GOT3 (cell line): Measurements from ENCODE around the gene ZNF100.
"Not testable (repeated sequence)": the region's sequence is repeated elsewhere in the genome, so short reads cannot be mapped to it uniquely, and the experiment has no call there.

ENCODE experiments used
- DNase-seq: peaks from one replicate; lab custom pipeline; 2025; ENCODE audit warnings: mixed read lengths; lab: John Stamatoyannopoulos, UW

Gene ZNF100

DNA sequence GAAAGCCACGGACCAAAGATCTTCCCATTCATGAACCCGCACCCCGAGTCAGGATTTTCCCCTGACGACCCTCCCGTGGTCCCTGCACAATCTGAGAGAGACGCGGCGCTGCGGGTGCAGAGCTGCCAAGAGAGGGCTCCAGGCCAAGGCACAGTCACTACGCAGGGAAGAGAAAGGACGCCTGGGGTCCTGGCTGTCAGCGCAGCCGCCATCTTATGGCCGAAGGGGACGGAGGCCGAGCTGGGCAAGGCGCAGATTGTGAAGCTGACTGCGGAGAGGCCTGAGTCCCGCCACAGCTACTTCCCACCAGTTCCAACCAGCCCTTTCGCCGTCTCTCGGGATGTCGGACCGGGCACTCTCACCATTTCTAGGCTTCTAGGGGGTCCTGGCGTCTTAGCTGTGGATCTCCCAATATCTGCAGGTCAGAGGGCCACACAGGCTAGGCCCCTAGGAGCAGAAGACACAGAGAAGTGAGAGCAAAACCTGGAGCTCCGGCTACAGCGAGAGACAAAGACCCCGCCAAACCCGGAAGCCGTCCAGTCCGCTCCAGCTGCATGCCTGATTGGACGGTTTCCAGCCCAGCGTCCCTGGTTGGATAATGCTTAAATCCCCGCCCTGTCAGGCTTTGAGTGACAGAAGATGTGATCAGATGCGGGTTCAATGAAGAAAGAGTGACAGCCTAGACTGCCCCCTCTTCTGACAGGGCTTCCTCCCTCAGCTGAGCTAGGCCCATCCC is at the start of gene ZNF100:
ZNF100 (minus strand) TSS at position 515 of the 736 bp plus-strand sequence; CDS start at position 365, 150 bp downstream.
- DNase-seq, result peak; percentile 27

DNA sequence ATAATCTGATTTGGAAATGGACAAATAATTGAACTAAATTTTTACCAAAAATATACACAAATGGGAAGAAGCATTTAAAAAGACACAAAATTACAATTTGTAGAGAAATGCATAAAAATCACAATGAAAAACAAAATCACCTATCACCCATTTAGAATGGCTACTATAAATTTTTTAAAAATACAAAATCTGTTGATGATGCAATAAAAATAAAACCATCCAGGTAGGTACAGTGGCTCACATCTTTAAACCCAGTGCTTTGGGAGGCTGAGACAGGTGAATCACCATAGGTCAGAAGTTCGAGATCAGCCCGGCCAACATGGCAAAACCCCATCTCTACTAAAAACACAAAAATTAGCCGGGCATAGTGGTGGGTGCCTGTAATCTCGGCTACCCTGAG is 45.1 kb upstream of the ZNF100 start:
- no peak for DNase-seq

DNA sequence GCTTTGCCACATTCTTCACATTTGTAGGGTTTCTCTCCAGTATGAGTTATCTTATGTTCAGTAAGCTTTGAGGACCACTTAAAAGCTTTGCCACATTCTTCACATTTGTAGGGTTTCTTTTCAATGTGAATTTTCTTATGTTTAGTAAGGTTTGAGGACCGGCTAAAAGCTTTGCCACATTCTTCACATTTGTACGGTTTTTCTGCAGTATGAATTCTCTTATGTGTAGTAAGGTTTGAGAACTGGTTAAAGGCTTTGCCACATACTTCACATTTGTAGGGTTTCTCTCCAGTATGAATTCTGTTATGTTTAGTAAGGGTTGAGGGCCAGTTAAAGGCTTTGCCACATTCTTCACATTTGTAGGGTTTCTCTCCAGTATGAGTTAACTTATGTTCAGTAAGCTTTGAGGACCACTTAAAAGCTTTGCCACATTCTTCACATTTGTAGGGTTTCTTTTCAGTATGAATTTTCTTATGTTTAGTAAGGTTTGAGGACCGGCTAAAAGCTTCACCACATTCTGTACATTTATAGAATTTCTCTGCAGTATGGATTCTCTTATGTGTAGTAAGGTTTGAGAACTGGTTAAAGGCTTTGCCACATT is 41.1 kb upstream of the ZNF100 start:
- not testable (repeated sequence) for DNase-seq

DNA sequence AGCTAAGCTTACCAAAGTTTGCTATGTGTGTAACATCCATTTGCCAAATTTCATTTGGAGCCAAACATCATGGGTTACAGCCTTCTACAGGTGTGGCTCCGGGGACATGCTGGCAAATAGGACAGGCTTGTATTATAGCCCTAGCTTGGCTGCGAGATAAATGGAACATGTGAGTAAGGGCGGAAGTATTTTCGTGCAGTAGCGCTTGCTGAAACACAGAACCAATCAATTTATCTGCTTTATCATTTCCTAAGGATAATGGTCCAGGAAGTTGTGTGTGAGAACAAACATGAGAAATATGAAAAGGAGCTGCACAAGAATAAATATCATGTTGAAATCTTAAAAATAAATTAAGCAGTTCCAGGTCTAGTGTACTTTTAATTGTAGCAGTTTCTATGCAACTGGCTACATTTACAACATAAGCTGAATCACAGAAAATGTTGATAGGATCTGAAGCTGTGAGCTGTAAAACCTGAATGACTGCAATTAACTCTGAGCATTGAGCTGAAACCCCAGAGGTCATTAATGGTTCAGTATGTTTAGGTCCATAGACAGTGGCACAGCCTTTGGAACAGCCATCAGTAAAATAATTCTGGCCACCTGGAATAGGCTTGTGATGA is 22.2 kb upstream of the ZNF100 start:
- DNase-seq, result no peak

DNA sequence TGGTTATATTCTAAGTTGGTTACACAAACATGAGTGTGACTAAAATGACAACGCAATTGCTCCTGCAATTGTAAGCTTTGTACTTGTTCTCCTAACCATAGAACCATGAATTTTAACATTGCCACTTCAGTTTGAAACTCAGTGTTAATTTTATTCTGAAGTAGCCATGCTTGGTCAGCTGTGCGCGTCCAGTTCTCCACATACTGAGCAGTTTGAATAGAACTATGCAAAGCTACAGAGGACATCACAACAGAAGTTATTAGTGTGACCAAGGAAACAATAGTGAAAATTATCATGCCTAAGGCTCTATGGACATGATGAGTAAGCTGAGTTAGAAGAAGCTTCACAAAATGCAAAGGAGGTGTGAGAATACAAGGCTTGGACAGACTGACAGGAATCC is 19.6 kb upstream of the ZNF100 start:
- no peak for DNase-seq

DNA sequence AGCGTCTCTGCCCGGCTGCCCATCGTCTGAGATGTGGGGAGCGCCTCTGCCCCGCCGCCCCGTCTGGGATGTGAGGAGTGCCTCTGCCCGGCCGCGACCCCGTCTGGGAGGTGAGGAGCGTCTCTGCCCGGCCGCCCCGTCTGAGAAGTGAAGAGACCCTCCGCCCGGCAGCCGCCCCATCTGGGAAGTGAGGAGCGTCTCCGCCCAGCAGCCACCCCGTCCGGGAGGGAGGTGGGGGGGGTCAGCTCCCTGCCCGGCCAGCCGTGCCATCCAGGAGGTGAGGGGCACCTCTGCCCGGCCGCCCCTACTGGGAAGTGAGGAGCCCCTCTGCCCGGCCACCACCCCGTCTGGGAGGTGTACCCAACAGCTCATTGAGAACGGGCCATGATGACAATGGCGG is 8.4 kb upstream of the ZNF100 start:
- DNase-seq, result not testable (repeated sequence)

DNA sequence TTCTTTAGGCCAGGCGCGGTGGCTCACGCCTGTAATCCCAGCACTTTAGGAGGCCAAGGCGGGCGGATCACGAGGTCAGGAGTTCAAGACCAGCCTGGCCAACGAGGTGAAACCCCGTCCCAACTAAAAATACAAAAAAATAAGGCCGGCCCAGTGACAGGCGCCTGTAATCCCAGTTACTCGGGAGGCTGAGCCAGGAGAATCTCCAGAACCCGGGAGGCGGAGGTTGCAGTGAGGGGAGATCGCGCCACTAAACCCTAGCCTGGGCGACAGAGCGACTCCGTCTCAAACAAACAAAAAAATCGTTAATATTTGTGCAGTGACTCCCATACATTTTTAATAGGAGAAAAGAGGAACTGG is 694 bp downstream of the ZNF100 start:
- not testable (repeated sequence) for DNase-seq

DNA sequence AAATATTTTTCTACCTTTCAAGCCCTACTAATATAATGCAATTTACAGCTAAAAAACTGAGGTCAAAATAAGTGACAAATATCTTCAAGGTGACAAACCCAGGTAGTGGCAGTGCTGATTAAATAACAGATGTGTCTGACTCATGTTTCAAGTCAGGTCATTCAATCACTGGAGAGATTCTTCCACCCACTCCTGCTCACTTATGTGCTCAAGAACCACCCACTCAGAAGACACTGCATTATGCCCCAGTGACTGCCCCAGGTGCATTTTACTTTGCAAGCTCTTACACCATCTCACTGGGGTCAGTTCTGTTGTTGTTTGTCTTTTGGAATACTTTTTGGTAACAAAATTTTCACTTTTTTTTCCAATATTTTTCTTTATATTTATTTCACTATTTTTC is 2.2 kb downstream of the ZNF100 start:
- DNase-seq, result no peak

DNA sequence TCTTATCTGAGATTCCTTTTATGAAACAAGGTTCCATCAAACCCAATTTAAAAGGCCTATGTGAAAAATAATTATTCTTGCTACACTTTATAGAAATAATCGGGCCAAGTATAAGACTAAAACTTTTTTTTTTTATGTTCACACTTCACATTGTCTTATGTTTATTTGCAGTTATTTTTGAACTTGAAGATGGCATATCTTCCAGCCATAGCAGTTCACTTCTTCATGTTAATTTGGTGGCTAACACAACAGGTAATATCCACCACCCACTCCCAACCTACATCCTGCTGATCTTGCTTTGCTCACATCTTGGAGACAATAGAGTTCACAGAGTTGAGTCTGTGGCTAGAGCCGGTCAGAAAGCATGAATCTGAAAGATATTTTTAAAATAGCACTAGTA is 5.8 kb downstream of the ZNF100 start:
- not testable (repeated sequence) for DNase-seq

DNA sequence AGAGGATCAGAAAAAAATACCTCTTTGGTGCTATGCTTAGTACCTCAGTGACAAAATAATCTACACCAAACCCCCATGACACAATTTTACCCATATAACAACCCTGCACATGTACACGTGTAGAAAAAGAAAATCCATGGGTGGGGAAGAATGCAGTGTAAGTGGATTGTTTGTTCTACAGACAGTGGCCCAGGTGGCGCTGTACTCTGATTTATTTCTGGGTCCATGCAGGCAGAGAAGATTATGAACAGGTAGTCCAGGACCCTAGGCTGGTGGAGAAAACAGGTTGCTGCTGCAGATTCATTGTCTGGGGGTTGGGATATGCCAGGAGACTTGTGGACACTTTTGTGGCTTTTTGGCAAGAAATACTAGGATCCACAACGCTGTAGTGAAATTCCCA is 9.1 kb downstream of the ZNF100 start:
- DNase-seq, result no peak

DNA sequence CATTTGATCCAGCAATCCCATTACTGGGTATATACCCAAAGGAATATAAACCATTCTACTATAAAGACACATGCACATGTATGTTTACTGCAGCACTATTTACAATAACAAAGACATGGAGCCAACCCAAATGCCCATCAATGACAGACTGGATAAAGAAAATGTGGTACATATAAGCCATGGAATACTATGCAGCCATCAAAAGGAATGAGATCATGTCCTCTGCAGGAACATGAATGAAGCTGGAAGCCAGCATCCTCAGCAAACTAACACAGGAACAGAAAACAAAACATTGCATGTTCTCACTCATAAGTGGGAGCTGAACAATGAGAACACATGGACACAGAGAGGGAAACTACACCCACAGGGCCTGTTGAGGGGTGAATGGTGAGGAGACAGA is 11.8 kb downstream of the ZNF100 start:
- DNase-seq, result not testable (repeated sequence)

DNA sequence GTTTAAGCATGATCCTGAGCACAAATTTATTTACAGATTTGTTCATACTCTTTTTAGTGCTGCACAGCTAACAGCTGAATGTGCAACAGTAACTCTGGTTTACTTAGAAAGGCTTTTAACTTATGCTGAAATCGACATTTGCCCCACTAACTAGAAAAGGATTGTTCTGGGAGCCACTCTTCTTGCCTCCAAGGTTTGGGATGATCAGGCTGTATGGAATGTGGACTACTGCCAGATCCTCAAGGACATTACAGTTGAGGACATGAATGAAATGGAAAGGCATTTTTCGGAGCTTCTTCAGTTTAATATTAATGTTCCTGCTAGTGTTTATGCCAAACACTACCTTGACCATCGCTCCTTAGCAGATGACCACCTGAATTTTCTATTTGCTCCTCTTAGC is 16.0 kb downstream of the ZNF100 start:
- no peak for DNase-seq

DNA sequence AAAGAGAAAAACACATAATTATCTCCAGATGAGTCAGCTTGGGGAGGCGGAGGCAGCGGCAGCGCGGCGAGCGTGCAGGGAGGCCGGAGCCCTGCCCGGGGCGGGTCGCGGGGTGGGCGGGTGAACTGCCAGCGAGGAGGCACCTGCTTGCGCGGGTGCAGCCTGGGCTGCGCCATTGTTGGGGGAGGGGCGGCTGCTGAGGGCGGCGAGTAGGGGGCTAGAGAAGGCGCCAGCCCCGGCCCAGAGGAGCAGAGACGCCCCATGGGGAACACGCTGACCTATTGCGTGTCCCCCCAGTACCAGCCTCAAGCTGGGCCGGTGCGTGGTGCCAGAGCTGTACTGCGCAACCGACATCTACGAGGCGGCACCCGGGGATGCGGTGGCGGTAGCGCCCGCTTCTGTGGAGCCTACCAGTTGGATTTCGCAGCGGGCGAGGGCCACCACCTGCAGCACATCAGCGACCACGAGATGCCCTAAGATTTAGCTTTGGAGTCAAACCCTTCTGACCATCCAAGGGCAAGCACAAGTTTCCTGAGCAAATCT is 16.7 kb downstream of the ZNF100 start:
- no peak for DNase-seq

DNA sequence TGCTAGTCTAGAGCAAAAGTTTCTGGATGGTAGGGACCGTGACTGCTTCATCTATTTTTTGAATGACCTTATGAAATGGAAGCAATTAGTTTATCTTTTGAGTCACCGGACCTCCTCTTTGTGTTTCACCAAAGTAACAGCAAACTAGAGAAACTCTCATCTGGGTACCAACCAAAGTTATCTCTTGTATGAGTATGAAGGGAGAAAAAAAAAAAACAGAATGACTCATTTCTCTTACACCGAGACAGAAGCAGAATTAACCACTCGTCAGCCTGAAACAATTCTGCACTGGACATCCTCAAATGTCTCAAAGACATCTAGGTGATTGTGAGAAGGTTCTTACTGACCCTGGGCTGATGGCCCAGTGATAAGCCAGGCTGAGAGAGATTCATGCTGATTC is 18.3 kb downstream of the ZNF100 start:
- no peak for DNase-seq

DNA sequence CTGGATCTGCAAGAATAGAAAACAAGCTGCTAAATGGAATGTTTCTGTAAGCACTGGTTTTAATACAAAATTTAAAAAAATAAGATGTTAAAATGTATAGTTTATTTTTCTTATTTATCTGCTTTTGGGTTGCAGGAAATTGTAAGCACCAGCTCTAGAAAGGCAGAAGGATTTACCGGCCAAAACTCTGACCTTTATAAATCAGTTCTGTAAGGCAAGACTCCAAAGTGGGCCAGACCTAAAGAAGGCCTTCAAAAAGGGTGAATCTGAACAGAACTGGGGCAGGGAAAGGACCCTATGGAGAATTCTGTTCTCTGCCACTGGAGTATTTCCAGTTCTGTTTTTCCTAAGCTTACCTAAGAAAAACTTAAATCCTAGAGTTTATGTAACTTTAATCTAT is 19.3 kb downstream of the ZNF100 start:
- no peak for DNase-seq

DNA sequence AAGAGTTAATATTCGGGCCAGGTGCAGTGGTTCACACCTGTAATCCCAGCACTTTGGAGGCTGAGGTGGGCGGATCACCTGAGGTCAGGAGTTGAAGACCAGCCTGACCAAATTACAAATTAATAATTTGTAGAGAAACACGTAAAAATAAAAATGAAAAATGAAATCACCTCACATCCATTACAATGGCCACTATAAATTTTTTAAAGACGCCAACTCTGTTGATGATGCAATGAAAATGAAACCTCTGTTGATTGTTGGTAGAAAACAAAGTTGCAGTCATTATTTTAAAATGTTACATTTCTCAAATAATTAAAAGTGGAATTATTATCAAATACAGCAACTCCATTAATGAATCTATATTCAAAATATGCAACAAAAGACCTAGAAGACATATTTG is 26.8 kb downstream of the ZNF100 start:
- no peak for DNase-seq

DNA sequence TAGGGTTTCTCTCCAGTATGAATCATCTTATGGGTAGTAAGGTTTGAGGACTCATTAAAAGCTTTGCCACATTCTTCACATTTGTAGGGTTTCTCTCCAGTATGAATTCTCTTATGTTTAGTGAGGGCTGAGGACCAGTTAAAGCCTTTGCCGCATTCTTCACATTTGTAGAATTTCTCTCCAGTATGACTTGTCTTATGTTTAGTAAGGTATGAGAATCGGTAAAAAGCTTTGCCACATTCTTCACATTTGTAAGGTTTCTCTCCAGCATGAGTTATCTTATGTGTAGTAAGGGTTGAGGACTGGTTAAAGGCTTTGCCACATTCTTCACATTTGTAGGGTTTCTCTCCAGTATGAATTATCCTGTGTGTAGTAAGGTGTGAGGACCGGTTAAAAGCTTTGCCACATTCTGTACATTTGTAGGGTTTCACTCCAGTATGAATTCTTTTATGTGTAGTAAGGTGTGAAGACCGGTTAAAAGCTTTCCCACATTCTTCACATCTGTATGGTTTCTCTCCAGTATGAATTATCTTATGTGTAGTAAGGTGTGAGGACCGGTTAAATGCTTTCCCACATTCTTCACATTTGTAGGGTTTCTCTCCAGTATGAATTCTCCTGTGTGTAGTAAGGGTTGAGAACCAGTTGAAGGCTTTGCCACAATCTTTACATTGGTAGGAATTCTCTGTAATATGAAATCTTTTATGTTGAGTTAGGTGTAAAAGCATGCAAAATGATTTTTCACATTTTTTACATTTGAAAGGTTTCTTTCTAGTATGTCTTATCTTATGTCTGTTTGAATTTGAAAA is 40.2 kb downstream of the ZNF100 start:
- DNase-seq, result not testable (repeated sequence)

DNA sequence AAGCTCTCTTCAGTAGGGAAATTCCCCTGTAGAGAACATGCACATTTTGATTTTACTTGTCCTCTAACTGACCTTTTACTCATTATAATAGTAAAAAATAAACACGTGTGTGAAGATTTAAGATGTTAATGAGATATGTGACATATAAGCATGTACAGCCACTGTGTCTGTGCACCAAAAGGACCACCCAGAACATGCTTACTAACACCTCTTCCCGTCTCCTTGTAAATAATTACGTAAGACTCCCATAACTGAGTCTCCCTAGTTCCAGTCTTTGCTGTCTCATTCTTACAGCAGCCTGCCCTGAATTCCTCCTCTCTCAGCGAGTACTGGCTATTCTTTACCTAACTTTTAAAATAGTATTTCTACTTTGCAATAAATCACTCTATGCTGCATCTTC is 53.6 kb downstream of the ZNF100 start:
- DNase-seq, result no peak

DNA sequence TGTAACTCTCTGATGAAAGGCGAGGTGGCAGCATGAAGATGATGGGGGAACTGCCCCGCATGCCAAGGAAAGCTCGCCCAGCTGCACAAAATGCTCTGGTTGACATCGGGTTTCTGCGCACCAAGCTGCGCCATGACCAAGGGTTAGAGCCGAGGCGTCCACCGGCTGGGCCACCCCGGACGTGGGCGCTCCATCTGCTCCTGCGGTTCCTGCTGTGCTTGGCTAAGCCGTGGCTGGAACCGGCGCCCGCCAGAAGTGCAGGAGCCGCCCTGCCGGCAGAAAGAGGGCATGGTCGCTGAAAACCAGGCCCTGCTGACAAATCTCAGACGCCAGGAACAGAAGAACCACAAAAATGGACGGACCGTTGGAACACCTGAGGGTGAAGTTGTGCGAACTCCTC is 57.9 kb downstream of the ZNF100 start:
- no peak for DNase-seq

DNA sequence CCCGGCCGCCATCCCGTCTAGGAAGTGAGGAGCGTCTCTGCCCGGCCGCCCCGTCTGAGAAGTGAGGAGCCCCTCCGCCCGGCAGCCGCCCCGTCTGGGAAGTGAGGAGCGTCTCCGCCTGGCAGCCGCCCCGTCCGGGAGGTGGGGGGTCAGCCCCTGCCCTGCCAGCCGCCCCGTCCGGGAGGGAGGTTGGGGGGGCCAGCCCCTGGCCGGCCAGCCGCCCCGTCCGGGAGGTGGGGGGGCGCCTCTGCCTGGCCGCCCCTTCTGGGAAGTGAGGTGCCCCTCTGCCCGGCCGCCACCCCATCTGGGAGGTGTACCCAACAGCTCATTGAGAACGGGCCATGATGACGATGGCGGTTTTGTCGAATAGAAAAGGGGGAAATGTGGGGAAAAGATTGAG is 59.5 kb downstream of the ZNF100 start:
- DNase-seq, result not testable (repeated sequence)

DNA sequence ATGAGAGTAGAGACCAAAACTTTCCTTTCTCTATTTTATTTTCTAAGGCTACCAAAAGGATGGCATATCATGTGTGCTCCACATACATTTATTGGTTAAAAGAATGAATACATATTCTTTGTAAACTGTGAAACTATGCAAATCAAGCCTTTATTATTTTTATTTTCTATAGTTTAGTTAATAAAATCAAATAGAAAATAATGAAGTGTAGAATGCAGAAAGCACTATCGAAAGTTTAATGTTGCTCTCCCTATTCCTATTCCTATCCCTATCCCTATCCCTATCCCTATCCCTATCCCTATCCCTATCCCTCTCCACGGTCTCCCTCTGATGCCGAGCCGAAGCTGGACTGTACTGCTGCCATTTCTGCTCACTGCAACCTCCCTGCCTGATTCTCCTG is 60.3 kb downstream of the ZNF100 start:
- no peak for DNase-seq

DNA sequence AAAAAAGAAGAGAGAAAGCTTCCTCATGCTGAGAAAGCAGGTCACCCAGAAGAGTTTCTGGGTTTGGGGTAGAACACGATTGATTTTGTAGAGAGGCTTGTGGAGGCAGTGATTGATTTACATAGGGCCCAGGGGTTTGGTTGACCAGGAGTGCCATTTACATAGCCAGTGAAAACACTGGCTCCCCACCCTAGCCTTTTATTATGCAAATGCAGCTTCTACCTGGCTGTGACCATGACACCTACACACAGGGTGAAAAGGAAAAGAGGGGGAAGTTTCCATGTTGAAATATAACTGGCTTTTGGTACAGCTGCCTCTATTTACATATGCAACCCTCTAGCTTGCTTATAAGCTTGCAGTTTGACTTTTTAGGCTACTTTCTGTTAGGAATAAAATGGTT is 62.0 kb downstream of the ZNF100 start:
- no peak for DNase-seq
